ENCODE measurements around the gene RNF5. TPM values are rescaled to one million over a fixed set of nuclear protein-coding genes. Genes with fewer than 3 reads are reported as not detected.

RNF5 gene
- total and polyA plus RNA-seq, 12 donors, result 53.0 to 132 (median 82.7) TPM

- no peak for TF ChIP-seq CTCF (IDR thresholded peaks at IDR 0.05)
- no peaks in the 10 kb centered on the region for H3K9me3 ChIP-seq
- intact Hi-C loops (cut with DNase I), result loop anchor here in 3 of 10 donors (1.0 to 5.0 kb wide), 2 partner anchors 23 to 36 kb away; partner anchors contain the start of gene FKBPL (in 1 of the 3)
- ATAC-seq, result peak; percentile 12 to 43 (median 30)
- H3K27me3 ChIP-seq, result peaks cover 0 to 66% (median 8%) of the 10 kb centered on the region in 7 donors
- peaks cover 0 to 33% (median 12%) of the 10 kb centered on the region in 9 donors for H3K36me3 ChIP-seq
- H3K4me1 ChIP-seq, result peaks cover 6 to 48% (median 30%) of the 10 kb centered on the region in 9 donors
- H3K4me3 ChIP-seq, result peak overlapping the region; percentile 58 to 91 (median 80)
- DNase-seq, result peak in 1 of 2 donors; percentile 42
- peak overlapping the region in 9 of 10 donors; percentile 83 to 96 (median 92) for H3K27ac ChIP-seq
- 28 to 32% methylated on average over 35 of the region's 35 CpGs for WGBS, 2 donors
Observed at GRCh38 chr6:32152769-32153563, 25.2 kb upstream of the RNF5 start.

DNA sequence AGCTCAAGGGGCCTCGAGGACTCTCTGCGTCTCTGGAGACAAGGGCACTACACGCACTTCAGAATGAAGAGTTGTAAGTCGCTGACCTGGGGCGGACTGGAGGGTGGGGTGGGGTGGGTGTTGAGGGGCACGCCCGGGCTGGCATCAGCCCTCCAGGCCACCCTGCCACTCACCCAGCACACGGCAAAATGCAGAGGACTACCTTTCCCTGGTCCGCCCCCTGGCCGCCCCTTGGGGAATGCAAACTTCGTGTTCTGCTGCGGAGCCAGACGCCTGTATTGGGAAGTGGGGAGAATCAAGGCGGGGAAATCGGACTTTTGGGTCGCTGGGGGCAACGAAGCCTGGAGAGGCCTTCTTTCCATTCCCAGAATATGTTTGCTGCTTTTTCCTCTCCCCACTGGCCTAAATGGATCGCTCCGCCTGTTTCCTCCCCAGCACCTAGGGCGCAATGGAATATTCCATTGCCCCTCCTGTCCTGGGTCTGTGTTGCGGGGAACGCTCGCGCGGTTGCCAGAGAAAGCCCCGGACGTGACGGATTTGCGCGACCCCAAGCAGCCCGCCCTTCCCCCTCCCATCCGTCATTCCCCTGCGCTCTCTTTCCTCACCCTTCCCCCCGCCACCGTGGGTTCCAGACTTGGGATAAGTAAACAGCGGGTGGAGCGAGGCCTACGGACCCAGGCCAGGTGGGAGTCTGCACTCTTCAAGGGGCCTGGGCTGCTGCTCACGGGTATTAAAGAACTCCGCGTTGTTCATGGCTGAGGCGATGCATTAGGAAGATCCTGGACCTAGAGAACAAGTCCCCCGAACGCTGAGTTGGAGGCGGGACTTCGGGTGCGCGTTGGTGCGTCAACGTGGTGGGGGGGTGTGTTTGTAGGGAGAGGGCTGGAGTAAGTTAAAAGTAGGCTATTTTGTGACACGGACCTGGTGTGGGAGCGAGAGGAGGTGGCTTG lies 24.4 kb upstream of the RNF5 start, which contains the start of gene PPT2:
PPT2 (plus strand) TSS at position 578 of the 950 bp plus-strand sequence. CDS start 454 bp downstream, outside the sequence.
- Histone ChIP-seq H3K36me3 (peaks cover 0 to 37% (median 21%) of the 10 kb centered on the region in 9 donors), H3K27ac (peak within 1 kb of the TSS; percentile 60 to 96 (median 91)), H3K4me1 (peaks cover 6 to 48% (median 30%) of the 10 kb centered on the region in 9 donors), H3K4me3 (peak within 1 kb of the TSS; percentile 58 to 91 (median 80)), H3K9me3 (no peaks in the 10 kb centered on the region), H3K27me3 (peaks cover 0 to 57% (median 8%) of the 10 kb centered on the region in 7 donors)
- WGBS, 2 donors, result 1% methylated on average over 52 of the region's 52 CpGs
- ATAC-seq (peak; percentile 90 to 96 (median 94)), DNase-seq (peak; percentile 90 to 95)
- TF ChIP-seq CTCF (IDR thresholded peaks at IDR 0.05), result peak in 5 of 9 donors; percentile 15 to 42 (median 30)
- intact Hi-C loops (cut with DNase I), result loop anchor here in 5 of 10 donors (1.0 to 5.0 kb wide), 4 partner anchors 22 to 37 kb away; partner anchors contain the start of genes AGPAT1 (in 2 of the 5) and FKBPL (in 1 of the 5)

GRCh38 chr6:32154514-32155161 lies 23.6 kb upstream of the RNF5 start:
- Histone ChIP-seq H3K9me3 (no peaks in the 10 kb centered on the region), H3K27me3 (peaks cover 0 to 49% (median 4%) of the 10 kb centered on the region in 7 donors), H3K4me1 (peaks cover 6 to 48% (median 30%) of the 10 kb centered on the region in 9 donors), H3K4me3 (peak overlapping the region; percentile 58 to 91 (median 80)), H3K27ac (peak overlapping the region; percentile 60 to 96 (median 91)), H3K36me3 (peaks cover 0 to 41% (median 23%) of the 10 kb centered on the region in 9 donors)
- 5 to 7% methylated on average over 33 to 34 of the region's 34 CpGs for WGBS, 2 donors
- ATAC-seq (peak; percentile 36 to 78 (median 66)), DNase-seq (peak; percentile 21 to 66)
- TF ChIP-seq CTCF (IDR thresholded peaks at IDR 0.05), result peak; percentile 15 to 70 (median 58)
- intact Hi-C loops (cut with DNase I), result loop anchor here in 5 of 10 donors (1.0 to 5.0 kb wide), 4 partner anchors 22 to 37 kb away; partner anchors contain the start of gene AGPAT1 (in 2 of the 5)

Measured in heart right ventricle (tissue), 16 donors.